Gastrocnemius medialis (tissue), 4 donors: ENCODE data around the gene ZP1. TPM values are rescaled to one million over a fixed set of nuclear protein-coding genes. Genes with fewer than 3 reads are reported as not detected.

Experiments
- ATAC-seq, 2 donors: fragments of 150-250 bp; one replicate each; pipeline ENCODE4 v1.9.1; 2016
- DNase-seq, 2 donors: peaks; one replicate each; pipeline ENCODE4 v3.0.0-alpha.2; 2019
- H3K27ac ChIP-seq, 4 donors: fragments of 200-600 bp; sonication (generic); 1 replicate in 1 of 4; 2 replicates in 3 of 4; pipeline ENCODE4 v1.5.1; 2016 to 2018; ENCODE audit warnings: mild to moderate bottlenecking in 2 of 4, moderate library complexity in 1 of 4
- H3K27me3 ChIP-seq, 3 donors: fragments of 200-600 bp; sonication (generic) in 2 of 3; 1 replicate in 1 of 3; 2 replicates in 2 of 3; pipeline versions ENCODE4 v1.5.1 to v1.6.0; 2016 to 2019; ENCODE audit warnings: mild to moderate bottlenecking in 1 of 3, moderate library complexity in 1 of 3
- H3K36me3 ChIP-seq, 2 donors: fragments of 200-600 bp; sonication (generic) in 1 of 2; one replicate each; pipeline ENCODE4 v1.5.1; 2017 to 2018
- H3K4me1 ChIP-seq, 2 donors: fragments of 200-600 bp; sonication (generic) in 1 of 2; one replicate each; pipeline ENCODE4 v1.5.1; 2016 to 2017; ENCODE audit warnings: mild to moderate bottlenecking in 2 of 2
- H3K4me3 ChIP-seq, 4 donors: fragments of 200-600 bp; sonication (generic) in 3 of 4; 1 replicate in 1 of 4; 2 replicates in 3 of 4; pipeline ENCODE4 v1.5.1; 2016 to 2019; ENCODE audit warnings: mild to moderate bottlenecking in 2 of 4
- H3K9me3 ChIP-seq, 3 donors: fragments of 200-600 bp; sonication (generic) in 2 of 3; 1 replicate in 1 of 3; 2 replicates in 2 of 3; pipeline ENCODE4 v1.5.1; 2016 to 2019
- CTCF ChIP-seq, 5 experiments: fragments of 450-650 bp in 3 of 5; fragments of 200-600 bp in 2 of 5; sonication (generic) in 2 of 5; IDR thresholded peaks in 4 of 5; conservative IDR thresholded peaks in 1 of 5; 1 replicate in 4 of 5; 2 replicates in 1 of 5; pipeline ENCODE4 v1.5.1; 2016 to 2019; ENCODE audit warnings: antibody characterized with exemption in 5 of 5, mild to moderate bottlenecking in 3 of 5, moderate library complexity in 3 of 5
- POLR2A ChIP-seq, 2 donors: fragments of 450-650 bp; IDR thresholded peaks; one replicate each; pipeline ENCODE4 v1.6.1; 2017; ENCODE audit warnings: antibody characterized with exemption in 2 of 2, mild to moderate bottlenecking in 2 of 2, moderate library complexity in 2 of 2
- in situ Hi-C, 4 donors: fragments of 200-750 bp; cut with MboI; loops; one replicate each; pipeline versions ENCODE4 v1.15.0 to v1.8.0; 2017; ENCODE audit warnings: low sequenced_read_pairs in 4 of 4
- intact Hi-C: fragments of 100-400 bp; cut with DNase I; formaldehyde crosslinking; loops from one replicate; pipeline ENCODE4 v1.15.1; 2023; ENCODE audit warnings: low total_unique reads
- total RNA-seq, 4 donors: library from RNA; depleted of rRNA; stranded (reverse); fragments of >200 nt; gene quantifications; one replicate each; pipeline versions ENCODE4 v1.1.0 to v1.2.3, GENCODE V29; 2016

ZP1 gene
- total RNA-seq, 4 donors from 2014 or later = not detected

- no peaks in the 10 kb centered on the region for H3K9me3 ChIP-seq
- in situ Hi-C loops (no loop called here), intact Hi-C loops (no loop called here)
- no peak overlapping the region for H3K4me3 ChIP-seq
- H3K27me3 ChIP-seq = no peaks in the 10 kb centered on the region
- DNase-seq (no peak), ATAC-seq (no peak)
- no peak for TF ChIP-seq CTCF (IDR thresholded peaks at IDR 0.05 in 4 of 5, conservative IDR thresholded peaks at IDR 0.05 in 1 of 5)
- no peak for TF ChIP-seq POLR2A (IDR thresholded peaks at IDR 0.05)
- no peak overlapping the region for H3K27ac ChIP-seq
- peaks cover 0 to 47% of the 10 kb centered on the region in 2 donors for H3K36me3 ChIP-seq
- no peaks in the 10 kb centered on the region for H3K4me1 ChIP-seq
These were observed 15.8 kb upstream of the ZP1 start for GRCh38 chr11:60851327-60852104.

GRCh38 chr11:60852117-60852981 lies 15.0 kb upstream of the ZP1 start:
- ATAC-seq (no peak), DNase-seq (no peak)
- Histone ChIP-seq H3K36me3 (peaks cover 0 to 46% of the 10 kb centered on the region in 2 donors), H3K4me3 (no peak overlapping the region), H3K9me3 (no peaks in the 10 kb centered on the region), H3K27ac (no peak overlapping the region), H3K27me3 (no peaks in the 10 kb centered on the region), H3K4me1 (no peaks in the 10 kb centered on the region)
- intact Hi-C loops (no loop called here), in situ Hi-C loops (no loop called here)
- TF ChIP-seq POLR2A (IDR thresholded peaks at IDR 0.05) (no peak), CTCF (IDR thresholded peaks at IDR 0.05 in 4 of 5, conservative IDR thresholded peaks at IDR 0.05 in 1 of 5) (no peak)

GRCh38 chr11:60852982-60853950 lies 14.1 kb upstream of the ZP1 start:
- TF ChIP-seq CTCF (IDR thresholded peaks at IDR 0.05 in 4 of 5, conservative IDR thresholded peaks at IDR 0.05 in 1 of 5) (no peak), POLR2A (IDR thresholded peaks at IDR 0.05) (no peak)
- Histone ChIP-seq H3K4me1 (no peaks in the 10 kb centered on the region), H3K36me3 (peaks cover 0 to 37% of the 10 kb centered on the region in 2 donors), H3K4me3 (no peak overlapping the region), H3K27me3 (no peaks in the 10 kb centered on the region), H3K27ac (no peak overlapping the region), H3K9me3 (no peaks in the 10 kb centered on the region)
- in situ Hi-C loops (no loop called here), intact Hi-C loops (no loop called here)
- DNase-seq = no peak
- ATAC-seq = no peak

GRCh38 chr11:60854140-60854846 lies 13.0 kb upstream of the ZP1 start:
- Histone ChIP-seq H3K9me3 (no peaks in the 10 kb centered on the region), H3K4me3 (peak overlapping the region in 1 of 4 donors; percentile 34), H3K27ac (no peak overlapping the region), H3K27me3 (no peaks in the 10 kb centered on the region), H3K4me1 (no peaks in the 10 kb centered on the region), H3K36me3 (peaks cover 0 to 29% of the 10 kb centered on the region in 2 donors)
- ATAC-seq (no peak), DNase-seq (no peak)
- in situ Hi-C loops (no loop called here), intact Hi-C loops (no loop called here)
- TF ChIP-seq CTCF (IDR thresholded peaks at IDR 0.05 in 4 of 5, conservative IDR thresholded peaks at IDR 0.05 in 1 of 5) = no peak
- no peak for TF ChIP-seq POLR2A (IDR thresholded peaks at IDR 0.05)
